Esophagus squamous epithelium (tissue), 4 donors: ENCODE measurements around the gene ARHGEF40.

Source experiments
- POLR2A ChIP-seq, 4 donors: fragments of 450-650 bp; IDR thresholded peaks; one replicate each; pipeline ENCODE4 v1.6.1; 2017; ENCODE audit warnings: antibody characterized with exemption in 4 of 4, mild to moderate bottlenecking in 4 of 4, moderate library complexity in 3 of 4
- TF ChIP-seq, protein P1 (sequence below), 6 experiments: fragments of 450-650 bp in 4 of 6; fragments of 200-600 bp in 2 of 6; sonication (generic) in 2 of 6; IDR thresholded peaks; one replicate each; pipeline ENCODE4 v1.5.1; 2016 to 2019; ENCODE audit warnings: antibody characterized with exemption in 6 of 6, mild to moderate bottlenecking in 4 of 6, moderate library complexity in 4 of 6

DNA sequence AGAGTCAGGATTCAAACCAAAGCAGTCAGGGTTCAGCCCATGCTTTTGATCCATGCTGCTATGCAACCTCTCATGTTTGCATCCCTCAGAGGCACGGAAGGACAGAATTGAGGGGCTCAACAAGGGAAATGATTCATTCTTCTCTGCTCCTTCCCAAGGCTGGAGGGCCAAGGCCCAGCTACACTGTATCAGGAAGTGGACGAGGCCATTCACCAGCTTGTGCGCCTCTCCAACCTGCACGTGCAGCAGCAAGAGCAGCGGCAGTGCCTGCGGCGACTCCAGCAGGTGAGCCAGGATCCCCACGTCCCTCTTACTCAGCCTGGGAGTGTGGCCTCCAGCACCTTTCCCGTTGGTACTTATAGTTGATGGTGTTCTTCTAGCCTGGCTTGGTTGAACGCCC is 8.6 kb downstream of the ARHGEF40 start:
- TF ChIP-seq, protein P1, sequence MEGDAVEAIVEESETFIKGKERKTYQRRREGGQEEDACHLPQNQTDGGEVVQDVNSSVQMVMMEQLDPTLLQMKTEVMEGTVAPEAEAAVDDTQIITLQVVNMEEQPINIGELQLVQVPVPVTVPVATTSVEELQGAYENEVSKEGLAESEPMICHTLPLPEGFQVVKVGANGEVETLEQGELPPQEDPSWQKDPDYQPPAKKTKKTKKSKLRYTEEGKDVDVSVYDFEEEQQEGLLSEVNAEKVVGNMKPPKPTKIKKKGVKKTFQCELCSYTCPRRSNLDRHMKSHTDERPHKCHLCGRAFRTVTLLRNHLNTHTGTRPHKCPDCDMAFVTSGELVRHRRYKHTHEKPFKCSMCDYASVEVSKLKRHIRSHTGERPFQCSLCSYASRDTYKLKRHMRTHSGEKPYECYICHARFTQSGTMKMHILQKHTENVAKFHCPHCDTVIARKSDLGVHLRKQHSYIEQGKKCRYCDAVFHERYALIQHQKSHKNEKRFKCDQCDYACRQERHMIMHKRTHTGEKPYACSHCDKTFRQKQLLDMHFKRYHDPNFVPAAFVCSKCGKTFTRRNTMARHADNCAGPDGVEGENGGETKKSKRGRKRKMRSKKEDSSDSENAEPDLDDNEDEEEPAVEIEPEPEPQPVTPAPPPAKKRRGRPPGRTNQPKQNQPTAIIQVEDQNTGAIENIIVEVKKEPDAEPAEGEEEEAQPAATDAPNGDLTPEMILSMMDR (IDR thresholded peaks at IDR 0.05) = no peak
- TF ChIP-seq POLR2A (IDR thresholded peaks at IDR 0.05) = no peak
